ENCODE measurements around the gene ODAD3. TPM values are rescaled to one million over a fixed set of nuclear protein-coding genes. Genes with fewer than 3 reads are reported as not detected.

ODAD3 gene
- total RNA-seq, 2 experiments from 2014 or later = 0.19 TPM; not detected in 1

DNA sequence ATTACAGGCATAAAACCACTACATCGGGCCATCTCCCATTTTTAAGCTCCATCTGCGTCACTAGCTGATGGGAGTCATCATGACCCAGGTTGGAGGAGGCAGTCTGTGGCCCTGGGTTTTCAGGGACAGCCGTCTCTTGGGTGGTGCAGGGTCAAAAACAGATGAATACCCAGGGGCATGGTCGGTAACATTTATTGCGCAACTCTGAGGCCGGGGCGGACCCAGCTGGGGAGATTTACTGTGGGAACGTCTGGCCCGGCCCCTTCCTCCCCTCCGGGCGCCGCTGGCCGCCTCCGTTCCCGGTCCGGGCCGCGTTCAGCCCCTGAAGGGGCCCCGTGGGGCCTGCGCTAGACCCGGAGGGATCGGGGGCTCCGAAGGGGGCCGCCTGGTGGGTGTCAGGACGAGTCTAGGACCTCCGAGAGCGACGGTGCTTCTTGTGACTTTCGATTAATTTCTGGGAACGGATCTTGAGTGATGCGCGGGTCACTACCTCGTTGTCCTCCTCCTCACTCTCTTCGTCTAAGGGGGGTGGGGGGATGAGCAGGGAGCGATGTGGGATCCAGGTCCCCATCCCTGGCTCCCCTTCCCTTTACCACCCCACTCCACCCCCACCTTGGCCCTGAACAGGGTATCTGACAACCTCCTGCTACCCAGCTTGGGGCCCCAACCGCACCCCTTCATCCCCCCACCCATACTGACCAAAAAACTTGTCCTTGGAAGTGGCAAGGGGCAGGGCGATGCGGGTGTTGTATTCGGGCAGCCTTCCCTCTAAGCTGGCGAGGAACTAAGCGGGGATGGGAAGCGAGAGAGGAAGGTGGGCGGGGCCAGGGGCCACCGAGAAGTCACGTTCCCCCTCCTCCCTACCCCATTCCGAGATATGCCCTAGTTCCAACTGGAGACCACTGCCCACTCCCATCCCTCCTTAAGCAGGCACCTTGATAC lies 14.2 kb downstream of the ODAD3 start:
- ChIA-PET POLR2A (interaction anchor here (0.6 to 1.0 kb wide), 2 partner anchors 43 to 1021 kb away, joined by 3 to 5 read pairs; no protein-coding TSS in a partner anchor), CTCF (interaction anchor here (0.6 to 2.8 kb wide), 8 partner anchors 14 to 292 kb away, joined by 3 to 13 read pairs (median 4); partner anchors contain the start of genes EPOR, ODAD3 and PRKCSH)

DNA sequence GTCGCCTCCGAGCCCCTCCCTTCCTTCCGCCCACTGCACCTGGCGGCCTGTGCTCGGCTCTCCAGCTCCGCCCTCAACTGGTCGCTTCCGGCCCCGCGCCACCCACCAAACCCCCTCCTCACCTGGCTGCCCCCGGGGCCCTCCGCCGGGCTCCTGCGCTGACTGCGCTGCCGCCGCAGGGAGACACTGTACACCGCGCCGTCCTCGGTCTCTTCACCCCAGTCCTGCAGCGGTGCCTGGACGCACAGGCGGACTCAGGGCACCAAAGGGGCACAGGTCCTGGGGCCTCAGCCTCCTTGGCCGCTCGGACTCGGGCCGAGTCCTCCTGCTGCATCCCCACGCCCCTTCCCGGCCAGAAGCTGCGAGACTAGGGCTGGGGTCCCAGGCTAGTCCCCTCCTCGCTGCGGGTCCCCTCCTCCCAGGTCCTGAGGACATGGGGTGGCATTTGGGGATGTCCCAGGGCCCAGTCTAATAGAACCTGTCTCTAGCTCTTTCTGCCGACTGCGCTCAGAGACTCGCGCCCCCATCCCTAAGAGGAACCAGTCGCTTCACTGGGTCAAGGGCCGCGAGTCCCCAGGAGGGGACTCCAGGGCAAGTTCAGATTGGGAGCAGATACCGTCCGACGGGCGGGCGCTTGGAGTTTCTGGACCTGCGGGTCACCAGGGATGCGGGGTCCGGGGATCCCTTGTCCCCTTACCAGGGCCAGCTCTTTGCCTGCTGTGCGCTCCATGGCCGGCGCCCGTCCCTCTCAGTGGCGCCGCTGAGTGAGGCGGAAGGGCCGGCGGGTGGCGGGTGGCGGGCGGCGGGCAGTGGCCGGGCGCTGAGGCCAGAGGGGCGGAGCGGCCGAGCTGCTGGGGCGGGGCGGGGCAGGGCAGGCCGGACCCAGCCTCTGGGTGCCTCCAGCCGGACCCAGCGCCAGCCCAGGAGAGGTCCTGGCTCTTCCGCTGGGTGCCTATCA lies 16.1 kb downstream of the ODAD3 start, which contains the start of gene RGL3:
Gene RGL3 (minus strand): TSS at position 766 of the 958 bp plus-strand sequence. CDS start 36 bp downstream, at position 730.
- POLR2A ChIA-PET = interaction anchor here (0.6 kb wide), 1 partner anchor 11 kb away, joined by 7 read pairs; no protein-coding TSS in a partner anchor

DNA sequence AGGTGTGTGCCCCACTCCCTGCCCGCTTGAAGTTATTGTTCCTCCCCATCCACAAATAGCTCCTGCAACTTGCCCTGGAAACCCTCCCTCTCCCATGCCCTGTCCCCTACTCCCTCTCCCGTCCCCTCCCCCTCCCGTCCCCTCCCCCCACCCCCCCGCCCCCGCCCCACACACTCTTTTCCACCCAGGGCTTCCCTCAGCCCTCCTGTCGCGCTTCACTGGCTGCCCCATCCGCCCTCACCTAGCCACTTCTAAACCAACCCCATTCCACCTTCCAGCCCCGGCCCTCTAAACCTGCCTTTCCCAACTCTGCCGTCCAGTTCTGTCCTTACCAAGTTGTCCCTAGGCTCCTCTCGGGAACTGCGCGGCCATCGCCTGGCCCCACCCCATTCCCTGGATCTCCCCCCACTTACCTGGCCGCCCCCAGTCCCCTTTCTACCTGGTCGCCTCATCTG lies 16.8 kb downstream of the ODAD3 start:
- ChIA-PET CTCF (interaction anchor here (0.6 to 0.9 kb wide), 2 partner anchors 28 to 73 kb away, joined by 3 read pairs; no protein-coding TSS in a partner anchor), POLR2A (interaction anchor here (0.6 kb wide), 1 partner anchor 11 kb away, joined by 7 read pairs; no protein-coding TSS in a partner anchor)

More for the DNA sequence above, 16.1 kb downstream of the ODAD3 start, which contains the start of gene RGL3:
- CTCF ChIA-PET = interaction anchor here (0.6 to 1.7 kb wide), 5 partner anchors 16 to 74 kb away, joined by 3 to 7 read pairs (median 3); partner anchors contain the start of gene ODAD3

DNA sequence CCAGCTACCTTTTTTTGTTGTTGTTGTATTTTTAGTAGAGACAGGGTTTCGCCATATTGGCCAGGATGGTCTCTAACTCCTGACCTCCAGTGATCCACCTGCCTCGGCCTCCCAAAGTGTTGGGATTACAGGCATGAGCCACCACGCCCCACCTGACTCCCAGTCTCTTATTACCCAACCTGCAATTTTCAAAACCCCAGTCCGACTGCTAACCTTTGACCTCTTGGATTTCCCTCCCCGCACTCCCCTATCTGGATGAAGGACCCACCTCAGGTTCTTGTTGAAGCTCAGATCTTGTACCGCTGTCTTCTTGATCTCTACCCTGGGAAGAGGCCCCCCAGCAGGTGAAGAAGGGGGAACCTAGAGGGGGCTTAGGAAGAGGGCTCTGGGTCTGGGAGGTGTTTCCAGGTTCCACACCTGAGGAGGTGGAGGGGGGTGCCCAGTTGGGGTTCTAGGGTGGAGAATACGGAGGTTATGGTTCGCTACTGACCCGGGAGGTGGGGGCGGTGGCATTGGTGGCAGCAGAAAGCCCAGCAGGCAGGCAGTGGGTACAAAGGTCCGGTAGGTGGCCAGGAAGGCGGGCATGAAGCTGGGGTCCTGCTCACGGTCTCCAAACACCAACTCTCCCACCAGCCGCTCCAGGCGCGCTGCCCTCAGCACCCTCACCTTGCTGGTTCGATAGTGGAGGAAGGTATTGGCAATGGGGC lies 18.4 kb downstream of the ODAD3 start:
- CTCF ChIA-PET = interaction anchor here (1.2 kb wide), 1 partner anchor 35 kb away, joined by 3 read pairs; no protein-coding TSS in a partner anchor
- POLR2A ChIA-PET = no interaction called here

DNA sequence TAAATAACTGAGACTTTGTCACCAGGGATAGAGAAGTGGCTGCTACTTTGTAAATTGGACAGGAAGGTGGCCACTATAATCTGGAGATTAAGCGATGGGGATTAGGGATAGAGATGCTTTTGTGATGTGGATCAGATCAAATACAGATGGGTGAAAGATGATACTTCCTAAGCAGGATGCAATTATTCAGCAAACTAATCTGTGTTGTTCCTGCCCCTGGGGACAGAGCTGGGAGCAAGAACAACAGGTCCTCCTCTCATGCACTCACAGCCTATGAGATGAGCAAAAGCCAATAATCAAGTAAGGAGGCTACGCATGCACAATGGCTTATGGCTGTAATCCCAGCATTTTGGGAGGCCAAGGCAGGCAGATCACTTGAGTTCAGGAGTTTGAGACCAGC lies 20.4 kb downstream of the ODAD3 start:
- POLR2A ChIA-PET = no interaction called here
- CTCF ChIA-PET = no interaction called here

DNA sequence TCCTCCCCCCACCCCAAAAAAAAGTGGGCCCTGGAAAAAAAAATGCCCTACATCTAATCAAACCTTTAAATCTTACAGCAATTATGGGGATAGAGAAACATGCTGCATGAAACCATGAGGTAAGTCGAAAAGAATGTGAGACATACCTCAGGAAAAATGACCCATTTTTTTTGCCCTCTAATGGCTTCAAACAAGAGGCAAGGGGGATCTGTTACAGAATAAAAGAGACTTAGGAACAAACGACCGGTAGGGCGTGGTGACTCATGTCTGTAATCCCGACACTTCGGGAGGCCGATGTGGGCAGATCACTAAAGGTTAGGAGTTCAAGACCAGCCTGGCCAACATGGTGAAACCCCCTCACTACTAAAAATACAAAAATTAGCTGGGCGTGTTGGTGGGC lies 24.2 kb downstream of the ODAD3 start:
- CTCF ChIA-PET = interaction anchor here (0.7 kb wide), 1 partner anchor 19 kb away, joined by 6 read pairs; no protein-coding TSS in a partner anchor
- POLR2A ChIA-PET = no interaction called here

DNA sequence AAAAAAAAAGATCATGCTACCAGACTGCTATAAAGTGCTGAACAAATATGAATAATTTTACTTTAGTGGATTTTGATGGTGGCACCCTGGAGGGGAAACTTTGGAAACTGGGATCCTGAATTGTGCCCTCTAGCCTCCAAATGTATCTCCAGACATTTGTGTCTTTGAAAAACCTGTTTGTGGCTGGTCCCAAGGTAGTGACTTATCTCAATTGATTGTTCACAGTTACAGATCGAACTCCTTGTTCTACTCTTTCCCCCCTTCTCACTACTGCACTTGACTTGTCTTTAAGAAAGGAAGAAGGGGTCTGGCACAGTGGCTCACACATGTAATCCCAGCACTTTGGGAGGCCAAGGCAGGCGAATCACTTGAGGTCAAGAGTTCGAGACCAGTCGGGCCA lies 26.3 kb downstream of the ODAD3 start:
- CTCF ChIA-PET = no interaction called here
- POLR2A ChIA-PET = no interaction called here

DNA sequence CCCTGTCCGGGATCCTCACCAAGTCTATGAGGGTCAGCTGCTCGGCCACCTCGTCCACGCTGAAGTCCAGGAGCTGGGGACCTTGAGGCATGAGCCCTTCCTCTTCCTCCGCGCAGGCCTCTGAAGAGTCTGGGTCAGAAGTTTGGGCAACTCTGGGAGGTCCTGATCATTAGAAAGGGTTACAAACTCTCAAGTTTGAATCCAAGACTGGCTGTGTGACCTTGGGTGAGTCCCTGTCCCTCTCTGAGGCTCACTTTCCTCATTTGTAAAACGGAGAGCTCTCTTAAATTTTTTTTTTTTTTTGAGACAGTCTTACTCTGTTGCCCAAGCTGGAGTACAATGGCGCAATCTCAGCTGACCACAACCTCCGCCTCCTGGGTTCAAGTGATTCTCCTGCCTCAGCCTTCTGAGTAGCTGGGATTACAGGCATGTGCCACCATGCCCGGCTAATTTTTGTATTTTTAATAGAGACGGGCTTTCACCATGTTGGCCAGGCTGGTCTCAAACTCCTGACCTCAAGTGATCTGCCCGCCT lies 28.2 kb downstream of the ODAD3 start:
- POLR2A ChIA-PET = interaction anchor here (0.7 kb wide), 1 partner anchor 76 kb away, joined by 3 read pairs; no protein-coding TSS in a partner anchor
- CTCF ChIA-PET = interaction anchor here (0.6 to 1.8 kb wide), 3 partner anchors 25 to 1208 kb away, joined by 3 to 5 read pairs (median 4); no protein-coding TSS in a partner anchor

DNA sequence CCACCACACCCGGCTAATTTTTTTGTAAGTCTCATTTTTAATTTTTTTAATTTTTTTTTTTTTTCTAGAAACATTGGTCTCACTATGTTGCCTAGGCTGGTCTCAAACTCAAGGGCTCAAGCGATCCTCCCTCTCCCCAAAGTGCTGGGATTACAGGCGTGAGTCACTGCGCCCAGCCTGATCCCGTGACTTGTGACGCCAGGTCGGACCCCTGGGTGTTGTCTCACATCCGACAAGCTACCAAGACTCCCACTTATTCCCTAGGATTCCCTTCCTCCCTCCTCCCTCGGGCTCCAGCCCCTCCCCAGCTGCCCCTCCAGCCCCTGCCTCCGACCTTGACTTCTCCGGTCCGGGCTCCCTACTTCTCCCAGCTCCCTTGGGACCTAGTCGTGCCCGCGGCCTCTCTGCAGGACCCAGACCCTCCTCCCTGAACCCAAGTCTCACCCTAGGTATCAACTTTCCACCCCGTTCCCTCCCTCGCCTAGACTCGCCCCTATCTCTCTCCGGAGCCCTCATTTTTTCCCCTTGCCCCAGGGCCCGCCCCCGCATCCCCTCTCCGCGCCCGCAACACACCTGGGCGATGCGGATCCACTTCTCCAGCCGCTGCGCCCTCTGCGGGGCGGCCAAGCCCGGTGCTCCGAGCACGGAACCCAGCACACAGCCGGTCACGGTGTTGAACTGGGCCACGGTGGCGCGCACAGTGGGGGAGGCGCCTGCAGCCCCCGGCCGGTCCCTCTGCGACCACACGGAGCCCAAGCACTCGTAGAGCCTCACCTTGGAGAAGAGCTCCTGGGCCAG lies 28.9 kb downstream of the ODAD3 start:
- ChIA-PET CTCF (interaction anchor here (0.7 to 1.8 kb wide), 2 partner anchors 25 to 94 kb away, joined by 3 to 5 read pairs; no protein-coding TSS in a partner anchor), POLR2A (no interaction called here)

DNA sequence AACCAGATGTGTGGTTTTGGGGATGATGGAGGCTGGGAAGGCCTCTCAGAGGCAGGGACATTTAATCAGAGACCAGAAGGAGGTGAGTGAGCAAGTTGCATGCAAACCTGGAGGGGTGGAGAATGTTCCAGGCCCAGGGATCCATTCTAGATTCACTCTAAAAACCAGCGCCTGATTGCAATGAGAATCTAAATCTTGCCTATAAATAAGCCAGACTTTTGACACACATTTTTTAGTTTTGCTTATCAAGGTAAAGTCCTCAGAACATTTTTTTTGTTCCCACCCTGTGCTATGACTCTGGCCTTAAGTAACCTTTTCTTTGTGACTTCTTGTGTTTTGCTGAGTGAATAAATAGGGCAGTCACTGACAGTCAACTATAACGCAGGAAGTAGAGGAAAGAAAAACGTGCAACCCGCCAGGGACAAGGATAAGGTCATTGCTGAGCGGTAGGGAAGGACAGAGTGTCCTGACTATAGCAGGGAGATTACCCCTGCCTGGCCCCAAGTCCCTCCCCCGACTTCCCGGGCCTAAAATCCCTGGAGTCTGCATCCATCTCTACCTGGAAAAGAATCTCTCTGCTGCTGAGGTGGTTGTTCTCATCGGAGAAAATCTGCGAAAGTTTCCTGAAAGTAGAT lies 30.2 kb downstream of the ODAD3 start:
- ChIA-PET CTCF (no interaction called here), POLR2A (no interaction called here)

DNA sequence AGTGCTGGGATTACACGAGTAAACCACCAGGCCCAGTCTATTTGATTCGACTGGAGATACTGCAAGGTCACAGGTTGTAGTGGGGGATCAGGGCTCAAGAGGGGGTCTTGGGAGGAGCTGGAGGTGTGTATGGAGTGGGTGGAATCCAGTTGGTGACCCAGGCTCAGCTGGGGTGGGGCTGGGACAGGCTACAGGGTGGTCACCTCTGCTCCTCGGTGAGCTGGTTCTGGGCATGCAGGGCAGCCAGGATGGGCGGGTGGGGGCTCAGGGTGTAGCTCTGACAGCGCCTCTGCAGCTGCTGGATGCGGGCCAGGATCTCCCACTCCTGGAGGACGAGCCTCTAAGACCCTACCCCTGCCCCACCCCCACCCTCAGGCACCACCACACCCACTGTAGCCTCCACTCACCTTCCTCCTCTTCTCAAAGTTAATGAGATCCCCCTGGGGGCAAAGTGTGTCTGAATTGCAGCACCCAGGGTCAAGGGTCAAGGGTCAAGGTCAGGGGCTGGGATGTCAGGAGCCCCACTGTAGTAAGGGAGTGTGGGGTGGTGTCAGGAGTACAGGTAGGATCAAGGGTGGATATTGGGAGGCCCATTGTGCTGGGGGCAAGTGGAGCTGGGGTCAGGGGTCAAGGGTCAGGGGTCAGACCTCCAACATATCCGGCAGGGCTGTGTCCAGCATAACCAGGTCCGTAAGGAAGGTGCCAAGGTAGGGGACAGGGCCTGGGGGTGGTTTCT lies 32.9 kb downstream of the ODAD3 start:
- POLR2A ChIA-PET = no interaction called here
- CTCF ChIA-PET = interaction anchor here (0.8 kb wide), 1 partner anchor 158 kb away, joined by 3 read pairs; no protein-coding TSS in a partner anchor

DNA sequence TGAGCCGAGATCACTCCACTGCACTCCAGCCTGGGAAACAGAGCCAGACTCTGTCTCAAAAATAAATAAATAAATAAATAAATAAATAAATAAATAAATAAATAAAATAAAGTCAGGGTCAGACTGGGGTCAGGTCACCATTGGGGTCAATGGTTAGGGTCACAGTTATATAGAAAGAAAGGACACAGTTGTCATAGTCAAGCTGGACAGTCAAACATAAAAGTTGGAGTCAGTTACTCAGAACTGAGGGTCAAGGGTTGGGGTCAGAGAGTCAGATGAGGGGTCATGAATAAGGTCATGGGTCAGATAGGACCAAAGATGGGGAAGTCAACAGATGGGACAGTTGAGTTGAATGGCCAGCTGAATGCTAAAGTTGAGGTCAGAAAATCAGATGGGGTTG lies 34.1 kb downstream of the ODAD3 start:
- ChIA-PET CTCF (no interaction called here), POLR2A (interaction anchor here (0.7 kb wide), 1 partner anchor 203 kb away, joined by 7 read pairs; no protein-coding TSS in a partner anchor)

DNA sequence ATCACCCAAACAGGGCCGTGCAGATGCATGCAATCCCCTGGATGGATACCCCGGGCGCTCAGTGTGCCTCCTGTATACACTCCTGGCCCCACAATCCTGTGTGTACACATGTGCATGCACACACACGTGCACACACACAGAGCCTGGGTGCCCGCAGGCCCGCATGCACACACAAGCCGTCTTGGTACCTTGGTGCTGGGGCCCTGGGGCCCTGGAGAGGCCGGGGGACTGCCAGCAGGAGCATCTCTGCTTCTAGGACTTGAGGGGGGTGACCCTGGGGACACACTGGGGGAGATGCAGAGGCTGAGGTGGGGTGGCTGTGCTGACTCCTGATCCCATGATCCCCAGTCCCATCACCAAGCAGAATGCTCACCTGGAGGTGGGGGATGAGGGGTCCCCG lies 35.3 kb downstream of the ODAD3 start:
- POLR2A ChIA-PET = no interaction called here

DNA sequence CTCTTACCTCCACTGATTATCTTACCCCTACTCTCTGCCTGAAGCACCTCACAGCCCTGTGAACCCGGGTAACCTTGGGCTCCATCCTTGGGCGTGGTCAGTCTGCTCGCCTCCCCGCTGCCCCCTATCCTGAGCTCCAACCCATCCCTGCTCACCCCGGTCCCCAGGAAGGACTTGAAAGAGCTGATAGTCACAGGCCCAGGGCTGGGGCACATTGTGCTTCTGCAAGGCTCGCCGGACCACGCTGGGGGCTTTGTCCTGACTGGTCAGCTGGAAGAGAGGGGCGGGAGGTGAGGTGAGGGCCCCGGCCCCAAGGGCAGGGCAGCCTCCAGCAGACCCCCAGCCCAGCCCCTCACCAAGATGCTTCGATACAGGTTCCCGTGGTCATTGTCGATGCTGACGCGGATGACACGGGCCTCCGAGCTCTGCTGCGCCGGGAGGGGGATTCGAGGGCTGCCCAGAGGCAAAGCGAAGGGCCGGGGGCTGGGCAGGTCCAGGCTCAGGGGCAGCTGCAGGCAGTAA lies 37.8 kb downstream of the ODAD3 start:
- CTCF ChIA-PET = interaction anchor here (1.1 kb wide), 1 partner anchor 13 kb away, joined by 4 read pairs; the partner anchor contains the start of gene EPOR
- POLR2A ChIA-PET = no interaction called here

More for the DNA sequence above, 35.3 kb downstream of the ODAD3 start:
- CTCF ChIA-PET = no interaction called here

DNA sequence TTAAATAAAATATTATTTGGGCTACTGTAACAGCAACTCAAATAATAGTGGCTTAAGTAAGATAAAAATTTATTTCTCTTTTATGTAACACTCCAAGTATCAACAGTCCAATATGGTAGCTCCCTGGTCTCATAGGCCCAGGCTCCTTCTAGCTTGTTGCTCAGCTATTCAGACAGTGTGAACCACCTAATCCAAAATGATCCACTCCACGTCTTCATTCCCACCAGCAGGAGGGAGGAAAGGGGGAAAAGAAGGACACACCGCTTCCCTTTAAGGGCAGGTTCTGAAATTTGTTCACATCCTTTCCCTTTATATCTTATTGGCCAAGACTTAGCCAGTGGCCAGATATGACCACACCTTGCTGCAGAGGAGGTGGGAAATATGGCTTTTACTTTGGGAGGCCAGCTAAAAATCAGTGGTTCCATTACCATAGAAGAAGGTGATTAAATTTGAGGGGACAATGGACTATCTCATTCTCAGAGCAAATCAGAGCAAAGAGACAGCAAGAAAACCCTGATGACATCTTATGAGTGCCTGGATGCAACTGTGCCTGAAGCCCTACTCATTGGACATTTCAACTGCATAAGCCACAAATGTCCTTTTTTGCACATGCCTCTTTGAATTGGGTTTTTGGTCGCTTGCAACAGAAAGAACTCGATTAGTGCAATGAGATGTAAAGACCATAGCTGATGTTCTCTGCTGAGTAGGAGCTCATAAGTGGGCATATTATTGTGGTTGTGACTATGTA lies 43.8 kb downstream of the ODAD3 start:
- POLR2A ChIA-PET = interaction anchor here (0.5 kb wide), 1 partner anchor 53 kb away, joined by 3 read pairs; no protein-coding TSS in a partner anchor

More for the DNA sequence above, 43.8 kb downstream of the ODAD3 start:
- CTCF ChIA-PET = interaction anchor here (0.6 to 1.1 kb wide), 3 partner anchors 10 to 24 kb away, joined by 3 to 6 read pairs (median 3); no protein-coding TSS in a partner anchor

Measured in activated CD8-positive, alpha-beta memory T cell treated with anti-CD3 and anti-CD28 coated beads for 36 hours (primary cell).